Hepatocyte (in vitro differentiated cells): Measurements from ENCODE around the gene NECAB2. TPM values are rescaled to one million over a fixed set of nuclear protein-coding genes. Genes with fewer than 3 reads are reported as not detected.

Experiments used
- DNase-seq: peaks from one replicate; pipeline ENCODE4 v3.0.0-alpha.2; 2016; ENCODE audit warnings: low spot score
- H2AFZ ChIP-seq: fragments of 200-600 bp; sonication (generic); 2 replicates; pipeline ENCODE4 v1.6.0; 2016; ENCODE audit warnings: antibody characterized with exemption, mild to moderate bottlenecking
- H3K27ac ChIP-seq: fragments of 200-600 bp; sonication (generic); 2 replicates; pipeline ENCODE4 v1.5.1; 2016; ENCODE audit warnings: mild to moderate bottlenecking
- H3K27me3 ChIP-seq: fragments of 200-600 bp; sonication (generic); 2 replicates; pipeline ENCODE4 v1.6.1; 2016
- H3K36me3 ChIP-seq: fragments of 200-600 bp; sonication (generic); replicated peaks from 2 replicates; pipeline ENCODE4 v1.5.1; 2016; ENCODE audit warnings: low read depth; ENCODE audit not compliant: insufficient read depth
- H3K4me1 ChIP-seq: fragments of 200-600 bp; sonication (generic); 2 replicates; pipeline ENCODE4 v1.5.1; 2016; ENCODE audit warnings: mild to moderate bottlenecking, moderate library complexity; ENCODE audit not compliant: insufficient read depth
- H3K4me2 ChIP-seq: fragments of 200-600 bp; sonication (generic); 2 replicates; pipeline ENCODE4 v1.6.0; 2016
- H3K4me3 ChIP-seq: fragments of 200-600 bp; sonication (generic); 2 replicates; pipeline ENCODE4 v1.5.1; 2016; ENCODE audit warnings: mild to moderate bottlenecking
- H3K79me2 ChIP-seq: fragments of 200-600 bp; sonication (generic); 2 replicates; pipeline ENCODE4 v1.6.0; 2017; ENCODE audit warnings: mild to moderate bottlenecking
- H3K9me2 ChIP-seq: fragments of 200-600 bp; sonication (generic); replicated peaks from 2 replicates; pipeline ENCODE4 v1.6.0; 2017; ENCODE audit warnings: mild to moderate bottlenecking; ENCODE audit not compliant: insufficient read depth
- H3K9me3 ChIP-seq: fragments of 200-600 bp; sonication (generic); 2 replicates; pipeline ENCODE4 v1.5.1; 2016; ENCODE audit warnings: low read depth, mild to moderate bottlenecking
- H4K20me1 ChIP-seq: fragments of 200-600 bp; sonication (generic); 2 replicates; pipeline ENCODE4 v1.6.0; 2016; ENCODE audit warnings: mild to moderate bottlenecking; ENCODE audit not compliant: insufficient read depth, poor library complexity, severe bottlenecking
- CTCF ChIP-seq: fragments of 200-600 bp; sonication (generic); IDR thresholded peaks from 2 replicates; pipeline ENCODE4 v1.5.1; 2016; ENCODE audit warnings: antibody characterized with exemption, mild to moderate bottlenecking; ENCODE audit not compliant: poor library complexity
- EZH2 ChIP-seq: fragments of 200-600 bp; sonication (generic); IDR thresholded peaks from 2 replicates; pipeline ENCODE4 v1.6.1; 2016; ENCODE audit warnings: antibody characterized with exemption, mild to moderate bottlenecking, borderline replicate concordance
- EZH2phosphoT487 ChIP-seq: fragments of 200-600 bp; sonication (generic); IDR thresholded peaks from one replicate; pipeline ENCODE4 v1.6.1; 2018; ENCODE audit warnings: antibody characterized with exemption, mild to moderate bottlenecking, low read depth, moderate library complexity; ENCODE audit not compliant: unreplicated experiment, severe bottlenecking
- WGBS: methylation state at CpG from one replicate; pipeline ENCODE4 v1.1.6; 2016; ENCODE audit warnings: low lambda C conversion rate; ENCODE audit errors: missing lambda C conversion rate; 5-methylcytosine and 5-hydroxymethylcytosine counted together
- polyA plus RNA-seq: library from polyadenylated mRNA; unstranded; fragments of >200 nt; fragmentation: Nextera tagmentation; extraction: Ambion mirVana; gene quantifications from 2 replicates; pipeline ENCODE4 v1.2.1, GENCODE V29; 2016
- total RNA-seq: library from RNA; depleted of rRNA; stranded (reverse); fragments of >200 nt; gene quantifications from 2 replicates; pipeline ENCODE4 v1.2.3, GENCODE V29; 2014

NECAB2 gene
- total and polyA plus RNA-seq, 2 experiments from 2014 or later: 1.1 TPM; not detected in 1

- Histone ChIP-seq H2AFZ (no peak overlapping the region), H3K27ac (no peak overlapping the region), H3K4me2 (no peak overlapping the region), H3K36me3 (no peaks in the 10 kb centered on the region), H3K4me3 (no peak overlapping the region), H4K20me1 (no peaks in the 10 kb centered on the region), H3K4me1 (no peaks in the 10 kb centered on the region), H3K79me2 (no peaks in the 10 kb centered on the region), H3K27me3 (no peaks in the 10 kb centered on the region), H3K9me2 (no peaks in the 10 kb centered on the region), H3K9me3 (no peaks in the 10 kb centered on the region)
- 86% methylated on average over 11 of the region's 11 CpGs for WGBS
- DNase-seq: no peak
- TF ChIP-seq CTCF (no peak), EZH2phosphoT487 (no peak), EZH2 (no peak)
Observed at GRCh38 chr16:84022644-84023043, 54.6 kb downstream of the NECAB2 start.

GRCh38 chr16:84024854-84025253 lies 56.8 kb downstream of the NECAB2 start:
- no peak overlapping the region for H3K4me3 ChIP-seq
- no peaks in the 10 kb centered on the region for H3K27me3 ChIP-seq
- TF ChIP-seq CTCF: no peak
- no peak for TF ChIP-seq EZH2phosphoT487
- no peak for TF ChIP-seq EZH2
- H2AFZ ChIP-seq: no peak overlapping the region
- H3K9me3 ChIP-seq: no peaks in the 10 kb centered on the region
- 71% methylated on average over 9 of the region's 9 CpGs for WGBS
- H3K4me1 ChIP-seq: no peaks in the 10 kb centered on the region
- no peaks in the 10 kb centered on the region for H3K36me3 ChIP-seq
- H3K9me2 ChIP-seq: no peaks in the 10 kb centered on the region
- no peaks in the 10 kb centered on the region for H4K20me1 ChIP-seq
- no peak for DNase-seq
- H3K27ac ChIP-seq: no peak overlapping the region
- H3K4me2 ChIP-seq: no peak overlapping the region
- no peaks in the 10 kb centered on the region for H3K79me2 ChIP-seq

GRCh38 chr16:84026606-84027005 lies 58.6 kb downstream of the NECAB2 start:
- H3K9me2 ChIP-seq: no peaks in the 10 kb centered on the region
- TF ChIP-seq EZH2: no peak
- no peak for TF ChIP-seq CTCF
- no peak overlapping the region for H3K4me2 ChIP-seq
- no peak overlapping the region for H2AFZ ChIP-seq
- no peak overlapping the region for H3K4me3 ChIP-seq
- H3K79me2 ChIP-seq: no peaks in the 10 kb centered on the region
- H3K27ac ChIP-seq: no peak overlapping the region
- no peaks in the 10 kb centered on the region for H3K27me3 ChIP-seq
- no peak for DNase-seq
- no peaks in the 10 kb centered on the region for H3K4me1 ChIP-seq
- H3K9me3 ChIP-seq: no peaks in the 10 kb centered on the region
- 84% methylated on average over 10 of the region's 10 CpGs for WGBS
- no peaks in the 10 kb centered on the region for H4K20me1 ChIP-seq
- H3K36me3 ChIP-seq: no peaks in the 10 kb centered on the region

GRCh38 chr16:84027625-84028024 lies 59.6 kb downstream of the NECAB2 start:
- H3K9me2 ChIP-seq: no peaks in the 10 kb centered on the region
- H3K4me3 ChIP-seq: no peak overlapping the region
- no peak overlapping the region for H3K4me2 ChIP-seq
- no peaks in the 10 kb centered on the region for H3K36me3 ChIP-seq
- H3K27ac ChIP-seq: no peak overlapping the region
- H3K9me3 ChIP-seq: no peaks in the 10 kb centered on the region
- H3K4me1 ChIP-seq: no peaks in the 10 kb centered on the region
- H2AFZ ChIP-seq: no peak overlapping the region
- H4K20me1 ChIP-seq: no peaks in the 10 kb centered on the region
- H3K79me2 ChIP-seq: no peaks in the 10 kb centered on the region
- H3K27me3 ChIP-seq: no peaks in the 10 kb centered on the region
- TF ChIP-seq CTCF: no peak
- no peak for TF ChIP-seq EZH2
- no peak for DNase-seq
- WGBS: 86% methylated on average over 15 of the region's 15 CpGs
